Measurements from ENCODE around the gene ARHGEF2. TPM values are rescaled to one million over a fixed set of nuclear protein-coding genes. Genes with fewer than 3 reads are reported as not detected.

The ARHGEF2 gene
- total and polyA plus RNA-seq, 2 donors (not counting 3 experiments of a cell fraction or from before 2014, with no cell fraction given) = 59.2 to 118 TPM

- Histone ChIP-seq H3K79me2 (ENCODE audit: control insufficient read depth, insufficient read depth, low read length) (peaks cover 21% of the 10 kb centered on the region), H3K9me1 (replicated peaks; ENCODE audit: control insufficient read depth, extremely low read depth, insufficient read depth, low read length) (no peaks in the 10 kb centered on the region), H3K27me3 (ENCODE audit: control insufficient read depth in 2 of 2, insufficient read depth in 2 of 2, low read length in 2 of 2) (no peaks in the 10 kb centered on the region), H2AFZ (ENCODE audit: low read depth, low read length) (no peak overlapping the region), H3K9ac (replicated peaks; ENCODE audit: extremely low read depth, insufficient read depth, low read length) (no peak overlapping the region), H3K4me2 (ENCODE audit: insufficient read depth, low read length) (no peak overlapping the region), H3K9me3 (replicated peaks; ENCODE audit: control insufficient read depth, insufficient read depth, low read length) (no peaks in the 10 kb centered on the region), H3K4me1 (ENCODE audit: control insufficient read depth, extremely low read depth, insufficient read depth, low read length) (no peaks in the 10 kb centered on the region), H3K4me3 (replicated peaks in 1 of 3; ENCODE audit: insufficient read depth in 1 of 3, low read depth in 1 of 3, low read length in 3 of 3) (no peak overlapping the region), H3K36me3 (ENCODE audit: control insufficient read depth in 2 of 2, extremely low read depth in 1 of 2, insufficient read depth in 2 of 2, low read length in 2 of 2) (peaks cover 30 to 41% of the 10 kb centered on the region in 2 experiments), H3K27ac (ENCODE audit: insufficient read depth, low read depth, low read length) (no peak overlapping the region), H4K20me1 (replicated peaks; ENCODE audit: control insufficient read depth, extremely low read depth, insufficient read depth, low read length) (no peaks in the 10 kb centered on the region)
- ChIA-PET POLR2A (no interaction called here), CTCF (interaction anchor here (1.4 kb wide), 1 partner anchor 70 kb away, joined by 6 read pairs; no protein-coding TSS in a partner anchor)
- dilution Hi-C loops (cut with MboI; ENCODE audit: extremely low pct_ligation_motif_present, low sequenced_read_pairs) = no loop called here
- intact Hi-C loops (cut with micrococcal nuclease) = no loop called here
- FAIRE-seq (no peak), DNase-seq (ENCODE audit: low read depth, low spot score) (no peak)
- BruUV-seq (replicated peaks) = no TSS peak
- TF ChIP-seq EZH2 (IDR thresholded peaks at IDR 0.05; ENCODE audit: borderline replicate concordance, low read depth, low read length, severe bottlenecking) (no peak), FOS (IDR thresholded peaks at IDR 0.05; ENCODE audit: borderline replicate concordance, insufficient read depth, low read length) (no peak), MYC (IDR thresholded peaks at IDR 0.05; ENCODE audit: low read depth, low read length) (no peak), MAX (IDR thresholded peaks at IDR 0.05; ENCODE audit: insufficient read depth, insufficient read length) (no peak), JUN (IDR thresholded peaks at IDR 0.05; ENCODE audit: borderline replicate concordance, insufficient read depth, insufficient read length, low read depth) (no peak), CTCF (IDR thresholded peaks at IDR 0.05; ENCODE audit: extremely low read depth in 1 of 2, insufficient read depth in 1 of 2, low read depth in 1 of 2, low read length in 2 of 2) (no peak), POLR2AphosphoS5 (IDR thresholded peaks at IDR 0.05; ENCODE audit: insufficient read depth, low read depth, low read length) (no peak), POLR2A (IDR thresholded peaks at IDR 0.05; ENCODE audit: low read depth, low read length) (no peak), GATA2 (IDR thresholded peaks at IDR 0.05; ENCODE audit: insufficient read depth, insufficient read length, low read depth, low read length) (no peak)
Observed at GRCh38 chr1:155919801-155920200, 58.5 kb downstream of the ARHGEF2 start.

Data from endothelial cell of umbilical vein (primary cell).